ENCODE data around the gene PKD1. TPM values are rescaled to one million over a fixed set of nuclear protein-coding genes. Genes with fewer than 3 reads are reported as not detected.
A peak's percentile ranks its signal among the peaks of the same experiment; 100 is the strongest.

Gene PKD1
- total and polyA plus RNA-seq, 2 of the 13 experiments (the other 11 are each of a cell fraction or from before 2014, with no cell fraction given): 22.1 to 23.0 TPM

GRCh38 chr16:2070576-2071453, 64.9 kb downstream of the PKD1 start:
- no peak overlapping the region for H3K4me3 ChIP-seq (replicated peaks in 1 of 3; ENCODE audit: insufficient read depth in 1 of 3, low read depth in 2 of 3, low read length in 3 of 3)
- H3K36me3 ChIP-seq (replicated peaks in 1 of 2; ENCODE audit: control insufficient read depth in 1 of 2, insufficient read depth in 2 of 2, low read length in 2 of 2): peaks cover 29 to 32% of the 10 kb centered on the region in 2 experiments
- no peaks in the 10 kb centered on the region for H4K20me1 ChIP-seq (ENCODE audit: insufficient read depth, low read length)
- no peak overlapping the region for H3K9ac ChIP-seq (ENCODE audit: insufficient read depth, low read depth, low read length)
- intact Hi-C loops (cut with micrococcal nuclease; ENCODE audit: unreplicated experiment): no loop called here
- no peak overlapping the region for H3K27ac ChIP-seq (ENCODE audit: extremely low read length, insufficient read depth, low read length)
- no peak overlapping the region for H3K4me2 ChIP-seq (ENCODE audit: low read depth, low read length)
- TF ChIP-seq MAFK (conservative IDR thresholded peaks at IDR 0.05 in 1 of 2, IDR thresholded peaks at IDR 0.05 in 1 of 2; ENCODE audit: low read length in 2 of 2) (peak; percentile 16 to 72; a peak in 2 of 4 replicates), THAP11 (CRISPR knock-in tag; IDR thresholded peaks at IDR 0.05) (no peak)
- POLR2A ChIA-PET: no interaction called here
- H3K27me3 ChIP-seq (ENCODE audit: control insufficient read depth in 1 of 2, insufficient read depth in 2 of 2, low read length in 2 of 2): no peaks in the 10 kb centered on the region
- CTCF ChIA-PET (ENCODE audit: low intra/inter-chr PET ratio, low total read pairs): no interaction called here
- no peak overlapping the region for H2AFZ ChIP-seq (ENCODE audit: low read length)
- 97% methylated on average over 16 of the region's 29 CpGs for WGBS (ENCODE audit: low lambda C conversion rate)
- BruUV-seq (replicated peaks): no TSS peak
- FAIRE-seq (no peak), ATAC-seq (no peak), DNase-seq (ENCODE audit: low spot score) (no peak)
- in situ Hi-C loops (cut with HindIII; ENCODE audit: extremely low pct_ligation_motif_present, low pct_unique_long_range_greater_than_20kb): no loop called here
- no peaks in the 10 kb centered on the region for H3K9me3 ChIP-seq (ENCODE audit: low read length)
- no peaks in the 10 kb centered on the region for H3K79me2 ChIP-seq (ENCODE audit: insufficient read depth, low read length)
- H3K4me1 ChIP-seq (ENCODE audit: insufficient read depth, low read length): no peaks in the 10 kb centered on the region

- no peak overlapping the region for H3K9ac ChIP-seq (ENCODE audit: insufficient read depth, low read depth, low read length)
- POLR2A ChIA-PET: no interaction called here
- no peak overlapping the region for H3K4me3 ChIP-seq (replicated peaks in 1 of 3; ENCODE audit: insufficient read depth in 1 of 3, low read depth in 2 of 3, low read length in 3 of 3)
- no peaks in the 10 kb centered on the region for H4K20me1 ChIP-seq (ENCODE audit: insufficient read depth, low read length)
- no peaks in the 10 kb centered on the region for H3K9me3 ChIP-seq (ENCODE audit: low read length)
- no peaks in the 10 kb centered on the region for H3K4me1 ChIP-seq (ENCODE audit: insufficient read depth, low read length)
- no peak for TF ChIP-seq ZNF674 (CRISPR knock-in tag; IDR thresholded peaks at IDR 0.05; ENCODE audit: low read depth)
- no peak for TF ChIP-seq ZNF749 (CRISPR knock-in tag; IDR thresholded peaks at IDR 0.05; ENCODE audit: borderline replicate concordance)
- TF ChIP-seq MAZ (IDR thresholded peaks at IDR 0.05; ENCODE audit: borderline replicate concordance, low read depth, low read length): no peak
- TF ChIP-seq MAZ (CRISPR knock-in tag; IDR thresholded peaks at IDR 0.05; ENCODE audit: low read depth): no peak
- no TSS peak for BruUV-seq (replicated peaks)
- H3K27ac ChIP-seq (ENCODE audit: extremely low read length, insufficient read depth, low read length): no peak overlapping the region
- intact Hi-C loops (cut with micrococcal nuclease; ENCODE audit: unreplicated experiment): no loop called here
- DNase-seq (ENCODE audit: low spot score) (no peak), FAIRE-seq (no peak), ATAC-seq (no peak)
- 99% methylated on average over 11 of the region's 11 CpGs for WGBS (ENCODE audit: low lambda C conversion rate)
- CTCF ChIA-PET (ENCODE audit: low intra/inter-chr PET ratio, low total read pairs): no interaction called here
- peaks cover 22 to 24% of the 10 kb centered on the region in 2 experiments for H3K36me3 ChIP-seq (replicated peaks in 1 of 2; ENCODE audit: control insufficient read depth in 1 of 2, insufficient read depth in 2 of 2, low read length in 2 of 2)
- H3K4me2 ChIP-seq (ENCODE audit: low read depth, low read length): no peak overlapping the region
- no peaks in the 10 kb centered on the region for H3K79me2 ChIP-seq (ENCODE audit: insufficient read depth, low read length)
- no peak overlapping the region for H2AFZ ChIP-seq (ENCODE audit: low read length)
- in situ Hi-C loops (cut with HindIII; ENCODE audit: extremely low pct_ligation_motif_present, low pct_unique_long_range_greater_than_20kb): no loop called here
- H3K27me3 ChIP-seq (ENCODE audit: control insufficient read depth in 1 of 2, insufficient read depth in 2 of 2, low read length in 2 of 2): no peaks in the 10 kb centered on the region
Observed at GRCh38 chr16:2066139-2066538, 69.6 kb downstream of the PKD1 start.
